CD4-positive, alpha-beta T cell treated with Interleukin-4 for 1 hour (primary cell): Measurements from ENCODE around the gene UBE4A.

Experiments
- DNase-seq, 2 donors: peaks; one replicate each; pipeline ENCODE4 v3.0.0-alpha.2; 2020 to 2022

Gene UBE4A, protein sequence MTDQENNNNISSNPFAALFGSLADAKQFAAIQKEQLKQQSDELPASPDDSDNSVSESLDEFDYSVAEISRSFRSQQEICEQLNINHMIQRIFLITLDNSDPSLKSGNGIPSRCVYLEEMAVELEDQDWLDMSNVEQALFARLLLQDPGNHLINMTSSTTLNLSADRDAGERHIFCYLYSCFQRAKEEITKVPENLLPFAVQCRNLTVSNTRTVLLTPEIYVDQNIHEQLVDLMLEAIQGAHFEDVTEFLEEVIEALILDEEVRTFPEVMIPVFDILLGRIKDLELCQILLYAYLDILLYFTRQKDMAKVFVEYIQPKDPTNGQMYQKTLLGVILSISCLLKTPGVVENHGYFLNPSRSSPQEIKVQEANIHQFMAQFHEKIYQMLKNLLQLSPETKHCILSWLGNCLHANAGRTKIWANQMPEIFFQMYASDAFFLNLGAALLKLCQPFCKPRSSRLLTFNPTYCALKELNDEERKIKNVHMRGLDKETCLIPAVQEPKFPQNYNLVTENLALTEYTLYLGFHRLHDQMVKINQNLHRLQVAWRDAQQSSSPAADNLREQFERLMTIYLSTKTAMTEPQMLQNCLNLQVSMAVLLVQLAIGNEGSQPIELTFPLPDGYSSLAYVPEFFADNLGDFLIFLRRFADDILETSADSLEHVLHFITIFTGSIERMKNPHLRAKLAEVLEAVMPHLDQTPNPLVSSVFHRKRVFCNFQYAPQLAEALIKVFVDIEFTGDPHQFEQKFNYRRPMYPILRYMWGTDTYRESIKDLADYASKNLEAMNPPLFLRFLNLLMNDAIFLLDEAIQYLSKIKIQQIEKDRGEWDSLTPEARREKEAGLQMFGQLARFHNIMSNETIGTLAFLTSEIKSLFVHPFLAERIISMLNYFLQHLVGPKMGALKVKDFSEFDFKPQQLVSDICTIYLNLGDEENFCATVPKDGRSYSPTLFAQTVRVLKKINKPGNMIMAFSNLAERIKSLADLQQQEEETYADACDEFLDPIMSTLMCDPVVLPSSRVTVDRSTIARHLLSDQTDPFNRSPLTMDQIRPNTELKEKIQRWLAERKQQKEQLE

GRCh38 chr11:118359295-118359958, at the start of gene UBE4A:
TSS of gene UBE4A (plus strand) at chr11:118359600. CDS start at chr11:118365081, 5,481 bp downstream.
- peak; percentile 98 for DNase-seq

DNA sequence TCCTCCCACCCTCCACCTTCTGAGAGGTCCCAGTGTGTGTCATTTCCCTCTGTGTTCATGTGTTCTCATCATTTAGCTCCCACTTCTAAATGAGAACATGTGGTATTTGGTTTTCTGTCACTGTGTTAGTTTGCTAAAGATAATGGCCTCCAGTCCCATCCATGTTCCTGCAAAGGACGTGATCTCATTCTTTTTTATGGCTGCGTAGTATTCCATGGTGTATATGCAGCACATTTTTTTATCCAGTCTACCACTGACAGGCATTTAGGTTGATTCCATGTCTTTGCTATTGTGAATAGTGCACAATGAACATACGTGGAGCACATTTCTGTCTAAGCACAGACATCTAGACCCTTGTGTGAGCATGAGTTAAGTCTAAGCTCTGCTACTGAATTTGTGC, 49.1 kb upstream of the UBE4A start:
- no peak for DNase-seq

DNA sequence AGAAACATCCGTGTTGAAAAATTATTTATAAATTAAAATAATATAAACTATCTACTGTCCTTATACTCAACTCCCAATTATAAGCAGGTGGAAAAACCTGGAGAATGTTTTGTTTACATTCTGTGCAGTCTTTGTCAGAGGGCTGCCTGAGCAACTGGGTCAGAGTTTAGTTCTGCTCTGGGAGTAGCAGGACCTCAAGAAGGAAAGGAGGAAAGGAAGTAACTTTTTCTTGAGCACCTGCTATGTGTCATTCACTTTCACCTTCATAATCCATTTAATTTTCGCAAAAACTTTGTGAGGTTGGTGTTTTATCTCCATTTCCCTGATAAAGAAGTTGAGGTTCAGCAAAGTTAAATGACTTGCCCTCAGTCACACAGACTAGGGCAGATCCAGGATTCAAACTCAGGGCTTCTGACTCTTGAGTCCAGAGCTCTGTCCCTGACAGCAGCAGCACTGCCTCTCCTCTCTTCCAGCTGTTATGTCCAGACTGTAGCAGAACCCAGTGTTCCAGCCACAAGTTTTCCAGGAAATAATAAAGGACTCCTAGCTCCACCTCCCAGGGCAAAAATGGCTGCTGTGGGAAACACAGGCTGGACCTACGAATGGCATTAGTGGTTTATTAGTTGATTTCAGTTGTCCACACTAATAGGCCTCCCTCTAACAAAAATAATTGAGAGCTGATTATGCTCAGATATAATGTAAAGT, 48.5 kb upstream of the UBE4A start:
- no peak for DNase-seq

GRCh38 chr11:118311518-118311917, 47.9 kb upstream of the UBE4A start:
- DNase-seq: peak in 1 of 2 donors; percentile 37

GRCh38 chr11:118312328-118312727, 47.1 kb upstream of the UBE4A start:
- DNase-seq: no peak

- no peak for DNase-seq
These were observed 46.2 kb upstream of the UBE4A start for GRCh38 chr11:118313242-118313641.

DNA sequence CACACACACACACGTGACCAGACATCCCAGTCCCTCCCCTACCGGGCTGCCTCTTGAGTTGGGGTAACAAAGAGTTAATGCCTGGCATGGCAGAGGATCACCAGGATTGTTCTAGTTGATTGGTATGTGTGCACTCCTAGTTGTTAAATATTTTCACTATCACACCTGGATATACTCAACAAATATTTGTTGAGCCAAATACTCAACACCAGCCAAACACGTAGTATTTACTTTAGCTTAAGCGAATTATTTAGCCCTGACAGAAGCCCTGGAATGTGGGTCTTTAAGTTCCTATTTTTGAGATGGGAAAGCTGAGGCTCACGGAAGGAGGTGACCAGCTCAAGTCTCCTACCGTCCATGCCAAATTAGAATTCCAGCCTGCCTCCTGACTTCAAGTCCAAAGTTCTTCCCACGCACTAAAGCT, 44.4 kb upstream of the UBE4A start:
- DNase-seq: no peak

DNA sequence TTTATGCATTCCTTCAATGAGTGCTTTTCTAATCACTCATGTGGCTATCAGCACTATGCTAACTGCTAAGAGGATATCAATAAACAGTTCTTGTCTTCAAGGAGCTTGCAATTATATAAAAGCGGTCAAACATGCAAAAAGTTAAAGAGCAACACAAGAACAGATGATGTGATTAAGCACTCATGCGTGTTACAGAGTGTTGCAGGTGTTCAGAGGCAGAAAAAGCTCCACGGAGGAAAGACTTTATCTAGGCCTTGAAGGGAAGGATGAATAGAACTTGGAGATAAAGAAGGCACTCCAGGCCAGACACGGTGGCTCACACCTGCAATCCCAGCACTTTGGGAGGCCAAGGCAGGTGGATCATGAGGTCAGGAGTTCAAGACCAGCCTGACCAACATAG, 41.3 kb upstream of the UBE4A start:
- DNase-seq: no peak

GRCh38 chr11:118318581-118319336, 40.6 kb upstream of the UBE4A start:
- DNase-seq: no peak

DNA sequence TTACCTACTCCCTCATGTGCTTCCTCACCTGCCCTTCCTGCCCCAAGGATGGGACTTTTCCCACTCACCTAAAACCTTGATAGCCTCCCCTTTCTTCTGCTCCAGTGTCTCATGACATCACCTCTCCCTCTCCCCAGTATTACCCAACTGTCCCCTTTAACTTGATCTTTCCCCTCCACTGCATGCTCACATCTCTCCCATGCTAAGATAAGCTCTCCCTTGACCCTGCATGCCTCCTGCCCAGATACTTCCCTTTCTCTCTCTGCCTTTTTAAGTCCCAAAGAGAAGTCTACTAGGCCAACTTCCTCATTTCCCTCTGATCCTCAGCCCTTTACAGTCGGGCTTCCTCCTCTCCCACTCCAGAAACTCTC, 40.1 kb upstream of the UBE4A start:
- no peak for DNase-seq

DNA sequence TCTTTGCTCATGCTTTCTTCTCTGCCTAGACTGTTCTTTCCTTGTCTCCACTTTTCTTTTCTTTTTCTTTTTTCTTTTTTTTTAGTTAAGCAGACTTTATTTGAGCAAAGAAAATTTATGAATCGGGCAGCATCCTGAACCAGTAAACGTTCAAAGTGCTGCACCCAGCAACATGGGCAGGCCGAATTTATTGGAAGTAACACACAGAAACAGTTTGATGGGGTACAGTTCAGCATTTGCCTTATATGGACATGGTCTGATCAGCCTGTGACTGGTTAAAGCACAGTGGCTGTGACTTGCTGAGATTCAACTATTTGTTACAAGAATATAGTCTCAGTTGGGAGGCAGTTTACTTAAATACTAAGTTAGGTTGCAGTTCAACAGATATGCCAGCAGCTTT, 38.9 kb upstream of the UBE4A start:
- DNase-seq: no peak

GRCh38 chr11:118321386-118322082, 37.9 kb upstream of the UBE4A start:
- no peak for DNase-seq

DNA sequence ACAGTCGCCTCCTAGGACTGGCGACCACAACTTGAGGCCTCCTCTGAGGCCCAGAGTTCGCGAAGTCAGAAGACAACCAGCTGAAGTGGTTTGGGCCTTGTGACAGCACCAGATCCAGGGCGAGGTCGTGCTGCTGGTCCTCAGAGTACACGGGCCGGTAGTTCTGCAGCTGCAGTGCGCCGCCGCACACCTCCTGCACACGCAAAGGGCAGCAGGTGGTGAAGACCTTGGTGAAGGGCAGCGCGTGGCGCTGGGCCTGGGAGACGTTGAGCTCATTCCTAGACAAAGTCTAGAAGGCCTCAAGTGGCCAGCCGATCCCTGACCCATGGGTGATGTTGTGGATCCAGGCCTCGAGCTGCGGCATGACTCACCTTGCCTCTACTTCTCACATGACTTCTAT, 36.7 kb upstream of the UBE4A start:
- no peak for DNase-seq

DNA sequence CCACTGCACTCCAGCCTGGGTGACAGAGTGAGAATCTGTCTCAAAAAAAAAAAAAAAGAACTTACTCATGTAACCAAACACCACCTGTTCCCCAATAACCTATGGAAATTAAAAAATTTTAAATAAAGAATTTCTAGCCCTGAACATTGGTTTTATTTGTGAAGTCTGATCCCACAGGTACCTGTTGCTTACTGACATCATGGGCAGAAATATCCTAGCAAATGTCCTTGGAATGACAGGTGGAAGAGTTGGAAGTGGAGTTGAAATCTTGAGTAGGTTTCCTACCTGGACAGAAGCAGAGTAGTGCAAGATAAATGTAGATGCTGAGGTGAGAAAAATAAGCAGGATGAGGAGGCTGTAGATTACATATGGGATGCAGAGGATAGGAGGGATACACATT, 34.1 kb upstream of the UBE4A start:
- DNase-seq: no peak

DNA sequence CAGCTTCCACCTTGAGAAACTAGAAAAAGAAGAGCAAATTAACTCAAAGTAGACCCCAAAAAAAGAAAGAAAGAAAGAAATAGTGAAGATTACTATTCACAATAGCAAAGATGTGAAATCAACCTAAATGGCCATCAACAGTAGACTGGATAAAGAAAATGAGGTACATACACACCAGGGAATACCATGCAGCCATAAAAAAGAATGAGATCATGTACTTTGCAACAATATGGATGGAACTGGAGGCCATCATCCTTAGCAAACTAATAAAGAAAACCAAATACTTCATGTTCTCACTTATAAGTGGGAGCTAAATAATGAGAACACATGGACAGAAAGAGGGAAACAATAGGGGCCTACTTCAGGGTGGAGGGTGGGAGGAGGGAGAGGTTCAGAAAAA, 30.7 kb upstream of the UBE4A start:
- DNase-seq: no peak

- DNase-seq: peak in 1 of 2 donors; percentile 62
These were observed 24.7 kb upstream of the UBE4A start for GRCh38 chr11:118334745-118335144.

DNA sequence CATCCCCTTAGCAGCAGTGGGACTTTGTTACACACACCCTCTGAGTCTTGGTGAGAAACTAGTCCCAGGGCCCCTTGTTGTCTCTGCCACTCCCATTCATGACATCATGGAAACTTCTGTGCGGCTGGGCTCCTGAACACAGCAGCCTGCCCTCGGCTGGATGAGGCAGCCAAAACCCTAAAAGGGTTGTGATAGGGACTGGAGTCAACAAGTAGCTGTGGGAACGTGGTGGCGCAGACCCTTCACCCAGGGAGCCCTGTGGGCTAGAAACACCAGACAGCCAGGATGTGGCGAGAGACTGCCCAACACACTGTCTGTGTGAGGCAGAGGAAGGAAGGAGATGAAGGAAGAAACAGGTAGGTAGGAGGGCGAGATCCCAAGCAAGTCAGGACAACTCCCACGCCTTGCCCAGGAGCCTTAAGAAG, 20.8 kb upstream of the UBE4A start:
- DNase-seq: peak; percentile 88 to 92

DNA sequence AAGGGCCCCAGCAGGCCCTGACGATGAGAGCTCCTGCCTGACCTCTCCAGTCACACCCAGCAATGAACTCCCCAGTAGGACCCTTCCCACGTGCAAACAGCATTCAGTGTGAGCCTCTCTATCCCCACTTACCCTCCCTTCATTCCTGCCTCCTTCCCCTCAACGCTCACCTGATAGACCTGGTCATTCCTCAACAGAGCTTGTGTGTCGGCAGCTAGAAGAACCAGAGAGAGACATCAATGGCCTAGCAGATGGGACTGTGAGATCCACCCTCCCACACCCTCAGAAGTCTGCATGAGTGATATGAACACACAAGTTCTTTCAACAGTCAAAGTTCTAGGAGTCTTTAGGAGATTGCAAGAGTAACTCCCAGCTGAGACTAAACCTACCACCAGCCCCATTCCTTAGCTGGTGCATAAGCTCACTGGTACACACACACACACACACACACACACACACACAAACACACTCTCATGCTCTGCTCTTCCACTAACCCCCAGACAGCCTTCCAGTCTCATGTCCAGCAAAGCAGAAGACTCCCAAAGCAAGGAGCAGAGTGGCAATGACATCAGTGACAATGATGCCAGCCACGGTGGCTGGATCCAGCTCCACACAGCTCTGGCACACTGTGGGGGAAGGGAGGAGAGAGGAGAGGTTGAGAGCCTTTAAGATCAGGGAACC, 20.0 kb upstream of the UBE4A start:
- DNase-seq: peak in 1 of 2 donors; percentile 40

GRCh38 chr11:118340449-118340848, 19.0 kb upstream of the UBE4A start:
- peak in 1 of 2 donors; percentile 45 for DNase-seq

GRCh38 chr11:118341261-118341660, 18.1 kb upstream of the UBE4A start:
- DNase-seq: no peak
